Measurements from ENCODE around the gene TOR1AIP2.
"Not testable (repeated sequence)": the region's sequence is repeated elsewhere in the genome, so short reads cannot be mapped to it uniquely, and the experiment has no call there.

The TOR1AIP2 gene

DNA sequence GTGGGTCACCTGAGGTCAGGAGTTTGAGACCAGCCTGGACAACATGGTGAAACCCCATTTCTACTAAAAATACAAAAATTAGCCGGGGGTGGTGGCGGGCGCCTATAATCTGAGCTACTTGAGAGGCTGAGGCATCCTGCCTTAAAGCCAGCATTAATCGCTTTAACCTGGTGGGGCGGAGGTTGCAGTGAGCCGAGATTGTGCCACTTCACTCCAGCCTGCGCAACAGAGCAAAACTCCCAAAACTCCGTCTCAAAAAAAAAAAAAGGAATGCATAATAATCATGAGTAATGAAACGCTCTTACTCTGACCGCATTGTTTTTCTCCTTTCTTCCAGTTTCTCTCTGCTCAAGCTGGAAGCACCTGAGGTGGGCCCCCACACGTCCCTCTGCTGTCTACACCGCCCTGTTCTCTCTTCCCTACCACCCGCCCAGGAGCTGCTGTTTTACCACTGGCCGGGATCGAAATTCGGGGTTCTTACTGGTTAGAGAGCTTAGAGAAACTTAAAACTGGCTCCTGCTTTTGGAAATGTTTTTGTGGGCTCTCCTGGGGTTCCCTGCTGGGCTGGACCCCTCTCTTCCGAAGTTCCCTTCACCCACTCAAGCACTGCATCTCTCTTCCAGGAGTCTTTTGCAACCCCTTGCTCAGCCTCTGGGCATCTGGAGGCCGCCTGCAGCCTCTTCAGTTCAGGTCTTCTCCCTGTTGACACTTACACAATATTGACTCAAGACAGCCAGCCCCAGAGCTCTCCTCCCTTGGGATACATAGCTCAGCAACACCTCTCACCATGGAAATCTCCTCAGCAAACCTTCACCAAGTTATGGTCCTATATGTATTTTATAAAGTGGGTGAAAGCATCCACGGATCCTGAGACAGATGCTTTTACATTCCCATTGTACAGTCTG lies 72.1 kb downstream of the TOR1AIP2 start:
- DNase-seq, result no peak

DNA sequence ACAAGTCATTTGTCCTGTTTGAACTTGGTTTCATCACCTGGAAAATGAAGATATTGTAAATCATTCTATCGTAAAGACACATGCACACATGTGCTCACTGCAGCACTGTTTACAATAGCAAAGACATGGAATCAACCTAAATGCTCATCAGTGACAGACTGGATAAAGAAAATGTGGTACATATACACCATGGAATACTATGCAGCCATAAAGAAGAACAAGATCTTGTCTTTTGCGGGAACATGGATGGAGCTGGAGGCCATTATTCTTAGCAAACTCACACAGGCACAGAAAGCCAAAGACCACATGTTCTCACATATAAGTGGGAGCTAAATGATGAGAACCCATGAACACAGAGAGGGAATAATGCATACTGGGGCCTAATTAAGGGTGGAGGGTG lies 73.2 kb downstream of the TOR1AIP2 start:
- not testable (repeated sequence) for DNase-seq

DNA sequence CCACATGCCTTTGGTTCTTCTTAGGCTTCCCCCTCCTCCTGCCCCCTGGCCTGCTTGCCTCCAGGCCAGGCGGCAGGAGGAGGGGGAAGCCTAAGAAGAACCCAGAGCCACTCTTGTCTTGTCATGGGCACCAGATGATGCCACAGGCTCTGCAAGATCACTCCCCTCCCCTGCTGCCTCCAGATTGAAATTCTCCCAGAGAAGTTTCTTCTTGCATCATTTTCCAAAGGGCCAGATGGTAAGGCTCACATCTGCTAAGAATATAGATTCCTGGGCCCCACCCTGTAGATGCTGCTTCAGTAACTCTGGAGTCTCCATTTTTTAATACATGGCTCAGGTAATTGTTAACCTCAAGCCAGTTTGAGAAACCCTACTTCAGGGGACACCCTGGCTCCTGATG lies 73.7 kb downstream of the TOR1AIP2 start:
- no peak for DNase-seq

DNA sequence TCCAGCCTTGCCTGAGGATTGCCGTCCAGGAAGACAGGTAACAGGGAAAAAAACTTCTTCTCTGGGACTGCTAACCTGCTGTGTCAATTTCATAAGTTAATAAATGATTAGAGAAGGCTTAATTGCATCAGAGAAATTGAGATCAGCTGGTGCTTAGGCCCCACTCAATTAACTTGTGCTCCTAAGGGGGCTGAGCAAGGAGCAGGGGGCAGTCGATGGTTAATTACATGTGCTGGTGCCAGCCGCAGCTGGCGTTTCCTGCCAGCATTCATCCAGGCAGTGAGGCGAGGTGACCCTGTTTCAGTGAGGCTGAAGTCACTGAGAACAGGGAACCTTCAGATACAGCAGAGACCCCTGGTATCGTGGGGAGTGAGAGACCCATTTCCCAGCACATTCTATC lies 74.5 kb downstream of the TOR1AIP2 start:
- no peak for DNase-seq

DNA sequence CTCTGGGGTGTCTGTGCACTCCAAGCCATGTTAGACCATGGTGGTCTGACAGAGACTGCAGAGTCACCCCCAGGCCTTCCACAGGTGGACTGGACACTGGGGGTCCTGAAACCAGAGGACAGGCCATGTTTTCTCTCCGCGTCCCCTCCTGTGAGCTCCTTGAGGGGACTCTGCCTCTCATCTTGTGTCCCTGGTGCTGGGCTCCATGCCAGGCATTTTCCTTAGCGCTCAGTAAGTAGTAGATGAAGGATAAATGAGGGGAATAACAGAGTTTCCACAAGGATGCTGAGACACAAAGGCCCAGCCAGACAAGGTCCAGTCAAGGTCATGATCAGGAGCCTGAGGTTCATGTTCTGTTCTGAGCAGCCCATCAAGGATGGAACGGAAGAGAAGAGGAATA lies 77.1 kb downstream of the TOR1AIP2 start:
- no peak for DNase-seq

DNA sequence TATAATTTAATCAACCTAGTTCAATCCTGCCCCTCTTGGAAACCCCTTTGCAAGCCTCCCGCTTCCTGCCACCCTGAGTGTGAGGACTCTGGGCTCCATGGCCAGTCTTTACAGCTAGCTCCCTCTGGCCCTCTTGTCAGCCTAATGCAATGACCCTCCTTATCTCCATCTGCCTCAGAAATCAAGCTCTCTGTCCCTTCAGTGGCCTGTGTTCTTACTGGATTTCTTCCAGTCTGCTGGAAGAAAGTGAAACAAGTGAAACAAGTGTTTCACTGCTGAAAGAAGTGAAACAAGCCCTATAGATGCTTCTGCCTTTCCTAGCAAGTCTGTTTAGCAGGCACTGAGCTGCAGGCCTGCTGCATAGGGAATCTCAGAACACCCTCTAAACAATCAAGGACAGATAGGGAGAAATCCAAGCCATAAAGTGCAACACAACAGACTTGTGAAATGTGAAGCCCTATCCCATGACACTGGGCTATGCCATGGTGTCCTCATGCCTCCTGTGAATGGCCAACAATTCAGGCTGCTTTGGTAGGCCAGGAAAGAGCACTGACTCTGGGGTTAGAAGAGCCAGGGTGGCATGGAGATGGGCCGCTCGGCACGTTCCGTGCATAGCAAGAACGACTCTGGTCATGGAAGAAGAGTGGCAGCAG lies 78.6 kb downstream of the TOR1AIP2 start:
- DNase-seq, result no peak

- no peak for DNase-seq
Measured at GRCh38 chr1:179798213-179798863, 79.3 kb downstream of the TOR1AIP2 start.

DNA sequence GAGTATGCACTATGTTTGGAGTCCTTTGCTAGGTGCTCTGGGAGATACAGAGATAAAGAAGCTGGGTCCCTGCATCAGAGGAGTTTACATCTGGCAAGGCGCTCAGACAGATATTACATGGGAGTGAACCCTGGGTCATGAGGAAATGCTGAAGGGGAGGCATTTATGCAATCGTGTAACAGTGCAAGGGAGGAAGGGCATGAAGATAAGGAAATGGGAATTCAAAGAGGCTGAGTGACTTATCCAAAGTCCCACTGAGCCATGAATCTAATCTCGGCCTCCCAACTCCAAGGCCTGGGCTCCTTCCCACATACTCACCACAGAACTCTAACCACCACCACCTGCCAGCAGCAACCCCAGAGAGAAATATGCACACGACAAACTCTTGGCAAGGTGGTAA lies 82.9 kb downstream of the TOR1AIP2 start:
- DNase-seq, result no peak

DNA sequence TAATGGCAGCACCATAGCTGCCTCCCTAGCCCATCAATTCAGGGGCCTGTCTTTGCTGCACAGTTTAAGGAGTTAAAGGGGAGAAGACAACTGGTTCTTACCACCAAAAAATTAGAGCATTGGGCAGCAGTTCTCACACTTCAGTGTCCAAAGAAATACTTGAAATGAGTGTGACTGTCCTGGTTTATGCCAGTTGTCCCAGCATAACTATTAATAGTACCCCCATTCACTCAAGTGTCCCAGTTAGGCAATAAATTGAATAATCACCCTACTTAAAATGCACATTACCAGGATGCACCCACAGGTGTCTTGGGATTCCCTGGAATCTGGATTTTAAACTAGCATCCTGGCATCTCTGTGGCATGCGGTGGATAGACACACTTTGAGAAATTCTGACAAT lies 83.5 kb downstream of the TOR1AIP2 start:
- DNase-seq, result no peak

GRCh38 chr1:179793281-179793680 lies 84.3 kb downstream of the TOR1AIP2 start:
- no peak for DNase-seq

All from EL (cell line).